Nephron (organoid): ENCODE data around the gene SEC61A2.

Source experiments
- H3K27ac Mint-ChIP-seq, 3 experiments: 2 replicates each; pipeline ENCODE4 v1.8.0; 2020; ENCODE audit warnings: mixed read lengths in 3 of 3, mild to moderate bottlenecking in 2 of 3, moderate library complexity in 1 of 3
- H3K27me3 Mint-ChIP-seq: 2 replicates; pipeline ENCODE4 v1.8.0; 2021; ENCODE audit warnings: low read depth, mild to moderate bottlenecking, moderate library complexity, mixed read lengths
- H3K36me3 Mint-ChIP-seq: 2 replicates; pipeline ENCODE4 v1.8.0; 2020; ENCODE audit warnings: low read depth, mixed read lengths
- H3K4me1 Mint-ChIP-seq: 2 replicates; pipeline ENCODE4 v1.8.0; 2020; ENCODE audit warnings: mixed read lengths
- H3K4me3 Mint-ChIP-seq, 3 experiments: 2 replicates each; pipeline ENCODE4 v1.8.0; 2020; ENCODE audit warnings: mild to moderate bottlenecking in 3 of 3, mixed read lengths in 3 of 3, moderate library complexity in 2 of 3
- H3K9me3 Mint-ChIP-seq: 2 replicates; pipeline ENCODE4 v1.8.0; 2020; ENCODE audit warnings: mixed read lengths
- TF ChIP-seq, protein P1 (sequence below), 3 experiments: fragments of 200-600 bp; sonication (generic); IDR thresholded peaks; one replicate each; pipeline ENCODE4 v1.5.0; 2021; ENCODE audit warnings: antibody characterized with exemption in 3 of 3; ENCODE audit not compliant: unreplicated experiment in 3 of 3

SEC61A2 gene

GRCh38 chr10:12150163-12150562 lies 20.7 kb downstream of the SEC61A2 start:
- no peak overlapping the region for H3K27ac Mint-ChIP-seq
- no peaks in the 10 kb centered on the region for H3K4me1 Mint-ChIP-seq
- TF ChIP-seq, protein P1, sequence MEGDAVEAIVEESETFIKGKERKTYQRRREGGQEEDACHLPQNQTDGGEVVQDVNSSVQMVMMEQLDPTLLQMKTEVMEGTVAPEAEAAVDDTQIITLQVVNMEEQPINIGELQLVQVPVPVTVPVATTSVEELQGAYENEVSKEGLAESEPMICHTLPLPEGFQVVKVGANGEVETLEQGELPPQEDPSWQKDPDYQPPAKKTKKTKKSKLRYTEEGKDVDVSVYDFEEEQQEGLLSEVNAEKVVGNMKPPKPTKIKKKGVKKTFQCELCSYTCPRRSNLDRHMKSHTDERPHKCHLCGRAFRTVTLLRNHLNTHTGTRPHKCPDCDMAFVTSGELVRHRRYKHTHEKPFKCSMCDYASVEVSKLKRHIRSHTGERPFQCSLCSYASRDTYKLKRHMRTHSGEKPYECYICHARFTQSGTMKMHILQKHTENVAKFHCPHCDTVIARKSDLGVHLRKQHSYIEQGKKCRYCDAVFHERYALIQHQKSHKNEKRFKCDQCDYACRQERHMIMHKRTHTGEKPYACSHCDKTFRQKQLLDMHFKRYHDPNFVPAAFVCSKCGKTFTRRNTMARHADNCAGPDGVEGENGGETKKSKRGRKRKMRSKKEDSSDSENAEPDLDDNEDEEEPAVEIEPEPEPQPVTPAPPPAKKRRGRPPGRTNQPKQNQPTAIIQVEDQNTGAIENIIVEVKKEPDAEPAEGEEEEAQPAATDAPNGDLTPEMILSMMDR (IDR thresholded peaks at IDR 0.05; ENCODE audit: unreplicated experiment in 3 of 3): no peak

DNA sequence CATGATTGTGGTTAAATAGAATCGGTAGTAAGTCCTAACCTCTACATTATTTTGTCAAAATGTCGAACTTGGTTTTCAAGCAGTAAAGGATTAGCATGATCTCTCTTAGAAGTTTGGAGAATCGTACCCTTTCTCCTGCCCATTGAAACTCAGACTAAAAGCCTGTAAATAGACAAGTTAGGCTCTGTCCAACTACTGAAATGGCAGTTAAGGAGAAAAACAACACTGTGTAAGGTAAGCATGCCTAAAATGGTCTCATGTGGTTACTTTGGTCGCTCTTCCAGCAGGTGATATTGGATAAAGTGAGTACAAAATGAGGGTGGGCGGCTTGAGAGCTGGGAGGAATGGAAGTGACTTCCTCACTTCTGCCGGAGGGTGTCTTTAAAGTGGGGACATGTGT lies 25.0 kb downstream of the SEC61A2 start:
- Mint-ChIP-seq H3K9me3 (no peaks in the 10 kb centered on the region), H3K36me3 (peaks cover 51% of the 10 kb centered on the region), H3K4me1 (no peaks in the 10 kb centered on the region), H3K27me3 (no peaks in the 10 kb centered on the region), H3K4me3 (no peak overlapping the region), H3K27ac (peak overlapping the region in 1 of 3 experiments; percentile 53)
- TF ChIP-seq, protein P1 (IDR thresholded peaks at IDR 0.05; ENCODE audit: unreplicated experiment in 3 of 3): no peak

More at GRCh38 chr10:12150163-12150562, 20.7 kb downstream of the SEC61A2 start:
- Mint-ChIP-seq H3K36me3 (peaks cover 46% of the 10 kb centered on the region), H3K9me3 (no peaks in the 10 kb centered on the region), H3K27me3 (no peaks in the 10 kb centered on the region), H3K4me3 (no peak overlapping the region)

DNA sequence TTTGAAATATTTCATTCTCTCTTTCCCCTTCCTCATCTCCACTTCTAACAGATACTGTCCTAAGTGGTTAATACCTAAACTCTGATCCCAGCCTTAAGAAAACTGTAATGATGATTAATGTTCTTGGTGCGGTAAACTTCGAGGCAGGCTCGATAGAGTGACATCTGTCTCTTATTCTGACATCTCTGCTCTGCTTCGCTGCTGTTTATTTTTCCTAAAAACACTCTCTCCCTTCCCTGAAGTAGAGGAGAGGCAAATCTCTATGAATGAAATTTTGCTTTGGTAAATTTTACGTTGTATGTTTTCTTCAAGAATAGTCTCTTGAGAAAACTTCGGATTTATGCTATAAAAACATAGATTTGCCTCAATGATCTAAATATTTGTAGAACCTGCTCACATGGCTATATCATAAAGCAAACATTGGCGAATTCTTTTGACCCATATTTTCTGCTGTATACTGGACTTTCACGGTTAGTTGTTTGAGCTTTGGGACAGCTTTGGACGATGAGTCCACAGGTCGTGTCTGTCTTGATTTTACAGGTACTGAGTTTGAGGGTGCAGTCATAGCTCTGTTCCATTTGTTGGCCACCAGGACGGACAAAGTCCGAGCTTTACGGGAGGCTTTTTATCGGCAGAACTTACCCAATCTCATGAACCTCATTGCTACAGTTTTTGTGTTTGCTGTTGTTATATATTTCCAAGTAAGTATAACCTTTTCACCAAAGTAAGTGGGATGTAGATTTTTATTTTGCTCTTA lies 27.1 kb downstream of the SEC61A2 start:
- Mint-ChIP-seq H3K9me3 (no peaks in the 10 kb centered on the region), H3K27me3 (no peaks in the 10 kb centered on the region), H3K27ac (no peak overlapping the region), H3K36me3 (peaks cover 51% of the 10 kb centered on the region), H3K4me3 (no peak overlapping the region), H3K4me1 (no peaks in the 10 kb centered on the region)
- TF ChIP-seq, protein P1 (IDR thresholded peaks at IDR 0.05; ENCODE audit: unreplicated experiment in 3 of 3): no peak

DNA sequence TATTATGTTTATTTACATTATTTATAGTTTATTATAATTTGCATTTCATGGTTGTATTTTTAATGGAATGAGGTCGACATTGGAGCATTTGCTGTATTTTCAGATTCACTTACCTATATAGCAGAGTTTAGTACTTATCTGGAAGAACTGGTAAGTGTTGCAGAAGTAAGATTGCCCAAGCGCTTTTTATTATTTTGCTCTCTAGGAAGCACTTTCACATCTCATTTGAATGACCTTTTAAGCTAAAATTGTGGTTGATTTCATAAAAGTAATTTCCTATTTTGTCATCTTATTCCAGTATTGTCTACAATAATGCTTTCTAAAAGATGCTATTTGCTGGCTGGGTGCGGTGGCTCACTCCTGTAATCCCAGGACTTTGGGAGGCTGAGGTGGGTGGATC lies 28.6 kb downstream of the SEC61A2 start:
- H3K36me3 Mint-ChIP-seq: peaks cover 59% of the 10 kb centered on the region
- no peak overlapping the region for H3K27ac Mint-ChIP-seq
- no peaks in the 10 kb centered on the region for H3K4me1 Mint-ChIP-seq
- H3K27me3 Mint-ChIP-seq: no peaks in the 10 kb centered on the region
- TF ChIP-seq, protein P1 (IDR thresholded peaks at IDR 0.05; ENCODE audit: unreplicated experiment in 3 of 3): no peak
- no peaks in the 10 kb centered on the region for H3K9me3 Mint-ChIP-seq
- no peak overlapping the region for H3K4me3 Mint-ChIP-seq

- H3K27me3 Mint-ChIP-seq: no peaks in the 10 kb centered on the region
- TF ChIP-seq, protein P1 (IDR thresholded peaks at IDR 0.05; ENCODE audit: unreplicated experiment in 3 of 3): no peak
- H3K27ac Mint-ChIP-seq: no peak overlapping the region
- H3K4me3 Mint-ChIP-seq: no peak overlapping the region
- no peaks in the 10 kb centered on the region for H3K9me3 Mint-ChIP-seq
- no peaks in the 10 kb centered on the region for H3K4me1 Mint-ChIP-seq
- peaks cover 65% of the 10 kb centered on the region for H3K36me3 Mint-ChIP-seq
These were observed 31.2 kb downstream of the SEC61A2 start for GRCh38 chr10:12160664-12161063.

- no peak overlapping the region for H3K27ac Mint-ChIP-seq
- no peak overlapping the region for H3K4me3 Mint-ChIP-seq
- no peaks in the 10 kb centered on the region for H3K9me3 Mint-ChIP-seq
- H3K36me3 Mint-ChIP-seq: peaks cover 59% of the 10 kb centered on the region
- no peaks in the 10 kb centered on the region for H3K27me3 Mint-ChIP-seq
- no peaks in the 10 kb centered on the region for H3K4me1 Mint-ChIP-seq
- TF ChIP-seq, protein P1 (IDR thresholded peaks at IDR 0.05; ENCODE audit: unreplicated experiment in 3 of 3): no peak
These were observed 33.5 kb downstream of the SEC61A2 start for GRCh38 chr10:12162927-12163326.
